Mesodermal cell (in vitro differentiated cells): ENCODE data around the gene KCND3.

ENCODE experiments used
- H3K27ac ChIP-seq: 2 replicates; pipeline ENCODE4 v1.7.0; 2013; ENCODE audit warnings: mild to moderate bottlenecking, low read depth, low read length, moderate library complexity; ENCODE audit not compliant: severe bottlenecking
- H3K36me3 ChIP-seq: 2 replicates; pipeline ENCODE4 v1.7.1; 2013; ENCODE audit warnings: mild to moderate bottlenecking, low read length, moderate library complexity; ENCODE audit not compliant: control insufficient read depth, insufficient read depth
- H3K4me1 ChIP-seq: one replicate; pipeline ENCODE4 v1.7.1; 2013; ENCODE audit warnings: mild to moderate bottlenecking, low read length; ENCODE audit not compliant: insufficient read depth, control insufficient read depth, poor library complexity, severe bottlenecking
- H3K4me3 ChIP-seq: 2 replicates; pipeline ENCODE4 v1.7.0; 2013; ENCODE audit warnings: low read length, control low read depth, mild to moderate bottlenecking; ENCODE audit not compliant: insufficient read depth, poor library complexity, severe bottlenecking; ENCODE audit errors: extremely low read depth
- H3K9me3 ChIP-seq: 2 replicates; pipeline ENCODE4 v1.7.1; 2013; ENCODE audit warnings: mild to moderate bottlenecking, low read length, moderate library complexity; ENCODE audit not compliant: control insufficient read depth
- WGBS, 2 experiments: methylation state at CpG; one replicate each; pipeline ENCODE4 v1.1.5; 2013; ENCODE audit warnings: missing lambda C conversion rate in 2 of 2; ENCODE audit not compliant: insufficient coverage in 2 of 2; 5-methylcytosine and 5-hydroxymethylcytosine counted together

KCND3 gene

DNA sequence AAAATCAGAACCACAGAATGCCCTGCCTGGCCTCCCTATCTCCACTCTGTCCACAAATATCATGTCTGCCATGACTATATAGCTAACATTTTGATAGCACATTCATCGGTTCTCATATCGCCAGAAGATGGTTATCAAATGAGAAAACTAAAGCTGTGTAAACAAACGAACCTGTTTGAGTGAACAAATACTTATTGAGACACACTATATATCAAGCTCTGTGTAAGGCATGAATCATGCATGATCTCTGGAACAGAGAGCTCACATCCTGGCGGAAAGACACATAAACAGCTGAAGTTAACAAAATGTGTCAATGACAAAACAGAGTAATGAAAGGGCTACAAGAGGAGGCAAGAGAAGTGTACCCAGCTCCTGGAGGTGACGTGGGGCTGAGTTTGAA is 13.1 kb downstream of the KCND3 start:
- Histone ChIP-seq H3K36me3 (no peaks in the 10 kb centered on the region), H3K4me1 (peaks cover 3% of the 10 kb centered on the region), H3K9me3 (no peaks in the 10 kb centered on the region), H3K27ac (no peak overlapping the region), H3K4me3 (no peak overlapping the region)
- WGBS, 2 experiments = 87 to 91% methylated on average over 4 to 5 of the region's 5 CpGs

DNA sequence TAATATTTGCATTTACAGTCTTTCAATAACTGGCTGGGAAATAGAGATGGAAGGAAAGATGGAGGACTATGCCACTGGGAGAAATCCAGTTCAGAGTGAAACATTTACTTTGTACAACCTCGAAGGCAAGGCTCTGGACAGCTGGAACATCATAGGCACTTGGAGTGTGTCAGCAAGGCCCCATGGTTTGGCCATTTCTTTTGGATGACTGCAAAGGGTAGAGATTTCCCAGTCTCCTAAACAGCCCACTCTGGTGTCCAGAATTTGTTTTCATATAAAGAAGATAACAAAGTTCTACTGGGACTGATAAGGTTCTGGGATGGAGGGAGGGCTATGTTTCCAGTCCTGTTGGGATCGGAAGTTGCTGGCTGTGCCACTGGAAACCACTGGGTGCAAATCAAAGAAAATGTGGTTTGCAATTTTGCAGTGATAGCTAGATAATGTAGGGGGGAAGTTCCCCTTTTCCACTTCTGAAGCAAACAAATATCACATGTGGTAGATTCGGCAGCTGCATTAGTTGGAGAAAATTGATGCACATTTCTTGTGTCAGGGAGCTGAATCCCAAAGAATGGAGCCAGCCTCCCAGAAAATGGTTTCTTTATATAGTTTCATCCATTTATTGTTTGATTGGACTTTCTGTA is 16.2 kb downstream of the KCND3 start:
- 67 to 90% methylated on average over 2 to 3 of the region's 3 CpGs for WGBS, 2 experiments
- Histone ChIP-seq H3K9me3 (no peaks in the 10 kb centered on the region), H3K36me3 (no peaks in the 10 kb centered on the region), H3K4me1 (no peaks in the 10 kb centered on the region), H3K27ac (no peak overlapping the region), H3K4me3 (no peak overlapping the region)

GRCh38 chr1:111971396-111971795 is 18.1 kb downstream of the KCND3 start:
- no peak overlapping the region for H3K4me3 ChIP-seq
- 62 to 86% methylated on average over 1 of the region's 1 CpG for WGBS, 2 experiments
- no peak overlapping the region for H3K27ac ChIP-seq
- no peaks in the 10 kb centered on the region for H3K36me3 ChIP-seq
- no peaks in the 10 kb centered on the region for H3K9me3 ChIP-seq
- H3K4me1 ChIP-seq = no peaks in the 10 kb centered on the region

DNA sequence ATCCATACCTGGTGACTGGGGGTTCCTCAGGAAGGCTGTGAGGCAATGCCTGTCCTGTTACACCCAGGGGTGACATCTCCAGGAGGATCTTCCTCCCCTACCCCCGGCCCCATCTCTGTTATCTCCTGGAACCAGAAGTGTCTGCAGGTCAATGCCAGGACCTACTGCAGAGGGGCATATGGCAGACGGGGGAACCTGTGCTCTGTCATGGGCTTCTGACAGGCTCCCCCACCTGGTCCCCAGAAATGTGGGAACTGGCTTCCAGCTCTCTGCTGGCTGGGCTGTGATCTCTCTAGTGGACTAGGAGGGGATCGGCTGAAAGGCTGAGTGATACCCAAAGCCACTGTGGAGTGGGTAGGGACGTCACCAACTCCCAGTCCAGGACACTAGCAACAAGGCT is 21.0 kb downstream of the KCND3 start:
- H3K36me3 ChIP-seq = no peaks in the 10 kb centered on the region
- H3K27ac ChIP-seq = no peak overlapping the region
- no peaks in the 10 kb centered on the region for H3K4me1 ChIP-seq
- H3K4me3 ChIP-seq = no peak overlapping the region
- 90% methylated on average over 1 of the region's 4 CpGs; no CpG with 5 or more reads in 1 of the 2 experiments for WGBS, 2 experiments
- no peaks in the 10 kb centered on the region for H3K9me3 ChIP-seq

DNA sequence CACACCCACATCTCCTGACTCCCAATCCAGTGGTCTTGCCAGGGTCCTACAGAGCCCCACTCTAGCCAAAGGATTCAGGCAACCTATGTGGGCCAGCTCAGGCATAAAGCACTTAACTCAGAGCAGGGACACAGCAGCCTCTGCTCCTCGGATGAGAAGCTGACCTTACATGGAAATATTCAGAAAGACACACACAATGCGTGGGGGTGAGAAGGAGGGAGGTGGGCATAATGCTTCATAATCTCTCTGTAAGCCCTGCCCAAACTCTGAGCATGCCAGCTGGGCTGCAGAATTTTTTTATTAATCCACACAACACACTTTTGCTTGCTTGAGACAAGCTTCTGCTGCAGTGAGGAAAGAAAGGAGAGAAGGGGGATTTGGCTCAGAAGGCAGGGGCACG is 21.6 kb downstream of the KCND3 start:
- no peaks in the 10 kb centered on the region for H3K36me3 ChIP-seq
- H3K4me3 ChIP-seq = no peak overlapping the region
- H3K9me3 ChIP-seq = no peaks in the 10 kb centered on the region
- H3K27ac ChIP-seq = no peak overlapping the region
- H3K4me1 ChIP-seq = no peaks in the 10 kb centered on the region
- WGBS, 2 experiments = 73 to 100% methylated on average over 1 of the region's 3 CpGs

DNA sequence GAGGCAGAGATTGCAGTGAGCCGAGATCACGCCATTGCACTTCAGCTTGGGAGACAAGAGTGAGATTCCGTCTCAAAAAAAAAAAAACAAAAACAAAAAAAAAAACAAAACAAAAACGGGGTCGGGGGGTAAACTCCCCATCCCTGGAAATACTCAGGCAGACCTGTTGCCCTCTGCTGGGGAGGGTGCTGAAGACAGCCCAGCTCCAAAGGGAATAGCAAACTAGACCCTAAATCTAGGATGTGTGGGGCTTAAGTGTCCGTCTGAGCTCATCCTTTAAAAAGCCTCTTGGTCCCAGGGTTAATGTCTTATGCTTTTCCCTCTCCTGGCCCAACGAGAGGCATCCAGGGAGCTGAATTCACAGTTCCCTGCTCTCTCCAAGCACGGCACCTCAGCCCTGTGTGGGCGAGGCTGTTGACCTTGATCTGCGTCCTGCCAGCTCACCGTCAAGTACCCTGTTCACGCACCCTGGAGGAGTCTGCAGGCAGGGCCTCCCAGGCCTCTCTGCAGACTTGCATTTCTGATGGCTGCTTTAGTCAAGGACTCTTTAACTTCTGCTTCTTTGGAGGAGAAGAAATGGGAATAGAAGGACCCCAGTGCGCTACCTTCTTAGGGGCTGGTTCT is 22.3 kb downstream of the KCND3 start:
- Histone ChIP-seq H3K9me3 (no peaks in the 10 kb centered on the region), H3K27ac (no peak overlapping the region), H3K4me3 (no peak overlapping the region), H3K36me3 (no peaks in the 10 kb centered on the region), H3K4me1 (no peaks in the 10 kb centered on the region)
- 84 to 87% methylated on average over 8 to 9 of the region's 13 CpGs for WGBS, 2 experiments

DNA sequence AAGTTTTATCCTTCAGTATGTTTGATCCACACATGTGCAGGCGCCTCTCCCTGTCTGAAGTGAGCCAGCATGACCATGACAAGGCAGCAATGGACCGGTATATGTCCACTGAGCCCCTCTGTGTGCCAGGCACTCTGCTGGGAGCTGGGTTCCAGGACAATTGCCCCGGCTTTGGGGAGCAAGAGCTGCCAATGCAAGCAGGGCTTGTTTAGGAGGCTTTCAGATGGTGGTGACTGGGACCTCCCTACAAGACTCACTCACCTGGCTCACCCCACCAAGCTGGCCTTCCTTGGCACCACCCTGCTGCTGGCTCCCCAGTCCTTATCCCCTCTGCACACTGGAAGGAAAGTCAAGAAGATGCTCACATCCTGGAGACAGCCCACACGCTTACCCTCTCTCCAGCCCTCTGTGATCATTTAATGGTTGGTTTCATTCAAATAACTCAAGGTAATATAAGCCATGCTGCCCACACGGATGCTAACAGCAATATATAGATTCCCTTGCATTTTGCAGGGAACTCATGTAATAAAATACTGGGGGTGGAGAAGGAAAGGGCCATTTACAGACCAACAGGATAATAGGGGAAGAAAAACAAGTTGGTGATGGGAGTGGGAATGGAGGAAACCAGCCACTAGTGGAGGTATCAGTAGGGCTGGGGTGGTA is 23.6 kb downstream of the KCND3 start:
- 69 to 92% methylated on average over 3 of the region's 5 CpGs for WGBS, 2 experiments
- H3K27ac ChIP-seq = no peak overlapping the region
- H3K36me3 ChIP-seq = no peaks in the 10 kb centered on the region
- H3K4me3 ChIP-seq = no peak overlapping the region
- H3K4me1 ChIP-seq = no peaks in the 10 kb centered on the region
- H3K9me3 ChIP-seq = no peaks in the 10 kb centered on the region

DNA sequence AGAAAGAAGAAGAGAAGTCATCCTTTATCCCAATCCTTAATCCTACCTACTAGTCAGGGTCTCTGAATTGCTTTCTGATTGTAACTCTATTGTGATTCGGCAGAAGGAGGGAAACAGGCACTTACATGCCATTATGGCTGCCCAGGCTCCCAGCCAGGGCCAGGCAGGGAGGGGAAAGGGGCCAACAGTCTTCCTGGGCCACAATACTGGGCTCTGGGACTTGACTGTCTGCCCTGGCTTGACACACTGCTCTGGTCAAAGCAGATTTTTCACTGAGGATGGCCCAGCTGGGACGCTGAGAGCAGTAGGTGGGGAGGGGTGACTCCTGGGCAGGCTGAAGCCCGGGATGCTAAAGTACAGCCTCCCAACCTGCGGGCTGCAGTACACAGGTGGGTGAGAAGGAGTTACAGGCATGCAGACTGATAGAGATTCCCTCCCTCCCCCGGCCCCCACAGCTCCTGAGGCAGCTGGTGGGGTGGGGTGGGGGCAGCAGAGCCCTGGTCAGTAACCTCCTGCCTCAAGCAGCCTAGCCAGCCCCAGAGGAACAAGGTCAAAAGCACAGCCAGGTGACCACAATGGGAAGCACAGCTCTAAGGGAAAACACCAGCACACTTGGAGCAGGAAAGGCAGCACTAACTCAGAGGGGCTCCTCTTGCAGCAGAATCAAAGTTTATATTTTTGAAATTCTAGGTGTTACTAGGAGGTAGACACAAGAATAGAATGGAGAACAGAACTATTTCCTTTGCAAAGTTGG is 25.3 kb downstream of the KCND3 start:
- Histone ChIP-seq H3K9me3 (no peaks in the 10 kb centered on the region), H3K36me3 (no peaks in the 10 kb centered on the region), H3K4me3 (no peak overlapping the region), H3K27ac (no peak overlapping the region), H3K4me1 (no peaks in the 10 kb centered on the region)
- WGBS, 2 experiments = 52 to 68% methylated on average over 2 to 3 of the region's 5 CpGs

DNA sequence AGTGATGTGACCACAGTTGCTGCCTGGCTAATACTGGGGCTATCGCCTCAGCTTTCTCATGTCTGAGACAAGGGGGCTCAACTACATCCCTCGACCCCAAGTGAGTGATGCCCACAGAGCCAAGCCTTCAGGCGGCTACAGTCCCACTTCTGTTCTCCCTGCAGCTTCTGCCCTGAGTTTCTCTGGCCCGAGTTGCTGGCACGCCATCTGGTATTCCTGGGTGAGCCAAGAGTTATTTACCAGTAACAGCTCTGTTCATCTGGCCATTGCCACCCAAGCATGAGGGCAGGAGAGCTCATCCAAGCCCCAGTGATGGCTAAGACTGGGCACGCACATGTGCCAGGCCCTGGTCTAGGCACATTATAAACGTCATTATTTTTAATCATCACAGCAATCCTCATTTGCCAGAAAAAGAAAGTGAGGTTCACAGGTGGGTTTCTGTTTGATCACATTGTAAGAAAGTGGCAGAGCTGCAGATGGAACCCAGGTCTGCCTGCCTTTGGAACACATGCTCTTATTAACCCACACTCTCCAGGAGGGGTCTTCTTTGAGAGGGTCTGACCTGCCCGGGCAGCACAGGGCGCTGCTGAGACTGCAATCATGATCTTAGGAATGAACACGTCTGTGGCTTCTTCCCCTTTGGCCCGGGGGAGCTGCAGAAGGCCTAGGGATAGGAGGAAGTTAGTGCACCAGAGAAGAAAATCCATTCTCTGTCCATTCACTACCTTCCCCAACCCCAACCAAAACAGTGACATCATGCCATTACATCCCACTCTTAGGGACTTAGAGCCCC is 27.5 kb downstream of the KCND3 start:
- Histone ChIP-seq H3K36me3 (no peaks in the 10 kb centered on the region), H3K27ac (no peak overlapping the region), H3K9me3 (no peaks in the 10 kb centered on the region), H3K4me3 (no peak overlapping the region), H3K4me1 (no peaks in the 10 kb centered on the region)
- 86 to 91% methylated on average over 5 to 8 of the region's 11 CpGs for whole genome bisulfite sequencing, 2 experiments

GRCh38 chr1:111961016-111961415 is 28.5 kb downstream of the KCND3 start:
- H3K27ac ChIP-seq = no peak overlapping the region
- H3K9me3 ChIP-seq = no peaks in the 10 kb centered on the region
- H3K4me1 ChIP-seq = no peaks in the 10 kb centered on the region
- no peaks in the 10 kb centered on the region for H3K36me3 ChIP-seq
- WGBS, 2 experiments = 89 to 97% methylated on average over 6 to 7 of the region's 8 CpGs
- no peak overlapping the region for H3K4me3 ChIP-seq
